ENCODE results near the gene KIFC1. TPM values are rescaled to one million over a fixed set of nuclear protein-coding genes. Genes with fewer than 3 reads are reported as not detected.

The KIFC1 gene
- total and polyA plus RNA-seq, 12 donors = 0.09 to 6.1 (median 0.35) TPM; not detected in 2

- ATAC-seq (peak; percentile 90 to 93 (median 91)), DNase-seq (peak; percentile 97 to 99)
- intact Hi-C loops (cut with DNase I) = loop anchor here in 5 of 10 donors (1.0 to 10.0 kb wide), 5 partner anchors 8 to 1745 kb away; partner anchors contain the start of genes KIFC1 (in 3 of the 5), TAPBP (in 2 of the 5), ZBTB22 (in 2 of the 5) and C6orf47 (in 1 of the 5)
- Histone ChIP-seq H3K9me3 (no peaks in the 10 kb centered on the region), H3K4me3 (peak overlapping the region; percentile 74 to 100 (median 99)), H3K27me3 (no peaks in the 10 kb centered on the region), H3K36me3 (peaks cover 0 to 33% (median 21%) of the 10 kb centered on the region in 9 donors), H3K4me1 (peaks cover 5 to 29% (median 19%) of the 10 kb centered on the region in 9 donors), H3K27ac (peak overlapping the region; percentile 93 to 100 (median 99))
- TF ChIP-seq, protein P1, sequence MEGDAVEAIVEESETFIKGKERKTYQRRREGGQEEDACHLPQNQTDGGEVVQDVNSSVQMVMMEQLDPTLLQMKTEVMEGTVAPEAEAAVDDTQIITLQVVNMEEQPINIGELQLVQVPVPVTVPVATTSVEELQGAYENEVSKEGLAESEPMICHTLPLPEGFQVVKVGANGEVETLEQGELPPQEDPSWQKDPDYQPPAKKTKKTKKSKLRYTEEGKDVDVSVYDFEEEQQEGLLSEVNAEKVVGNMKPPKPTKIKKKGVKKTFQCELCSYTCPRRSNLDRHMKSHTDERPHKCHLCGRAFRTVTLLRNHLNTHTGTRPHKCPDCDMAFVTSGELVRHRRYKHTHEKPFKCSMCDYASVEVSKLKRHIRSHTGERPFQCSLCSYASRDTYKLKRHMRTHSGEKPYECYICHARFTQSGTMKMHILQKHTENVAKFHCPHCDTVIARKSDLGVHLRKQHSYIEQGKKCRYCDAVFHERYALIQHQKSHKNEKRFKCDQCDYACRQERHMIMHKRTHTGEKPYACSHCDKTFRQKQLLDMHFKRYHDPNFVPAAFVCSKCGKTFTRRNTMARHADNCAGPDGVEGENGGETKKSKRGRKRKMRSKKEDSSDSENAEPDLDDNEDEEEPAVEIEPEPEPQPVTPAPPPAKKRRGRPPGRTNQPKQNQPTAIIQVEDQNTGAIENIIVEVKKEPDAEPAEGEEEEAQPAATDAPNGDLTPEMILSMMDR (IDR thresholded peaks at IDR 0.05) = no peak
- 0% methylated on average over 54 to 64 of the region's 65 CpGs for WGBS, 2 donors
Observed at GRCh38 chr6:33410050-33410710, 18.6 kb downstream of the KIFC1 start.

- 0% methylated on average over 45 to 63 of the region's 67 CpGs for WGBS, 2 donors
- peaks cover 6 to 35% (median 27%) of the 10 kb centered on the region in 9 donors for H3K4me1 ChIP-seq
- TF ChIP-seq, protein P1 (IDR thresholded peaks at IDR 0.05) = peak in 4 of 9 donors; percentile 13 to 47 (median 36)
- no peaks in the 10 kb centered on the region for H3K9me3 ChIP-seq
- peak; percentile 53 to 86 (median 78) for ATAC-seq
- H3K27me3 ChIP-seq = no peaks in the 10 kb centered on the region
- peaks cover 0 to 40% (median 21%) of the 10 kb centered on the region in 9 donors for H3K36me3 ChIP-seq
- peak; percentile 75 to 83 for DNase-seq
- H3K4me3 ChIP-seq = peak within 1 kb of the TSS; percentile 74 to 100 (median 99)
- peak within 1 kb of the TSS; percentile 93 to 100 (median 99) for H3K27ac ChIP-seq
- intact Hi-C loops (cut with DNase I) = loop anchor here in 5 of 10 donors (1.0 to 10.0 kb wide), 5 partner anchors 7 to 1746 kb away; partner anchors contain the start of genes KIFC1 (in 3 of the 5), TAPBP (in 2 of the 5), ZBTB22 (in 2 of the 5) and C6orf47 (in 1 of the 5)
Observed at GRCh38 chr6:33410711-33411631, 19.3 kb downstream of the KIFC1 start, which contains the start of gene PHF1. Gene PHF1, plus strand, starts transcription at chr6:33411014. Its CDS starts 1,250 bp downstream, at chr6:33412264.

GRCh38 chr6:33411632-33412005 lies 20.0 kb downstream of the KIFC1 start:
- Histone ChIP-seq H3K27ac (peak overlapping the region in 9 of 10 donors; percentile 93 to 100 (median 99)), H3K4me1 (peaks cover 7 to 42% (median 33%) of the 10 kb centered on the region in 9 donors), H3K9me3 (no peaks in the 10 kb centered on the region), H3K36me3 (peaks cover 0 to 46% (median 21%) of the 10 kb centered on the region in 9 donors), H3K27me3 (no peaks in the 10 kb centered on the region), H3K4me3 (peak overlapping the region; percentile 74 to 100 (median 99))
- 54 to 61% methylated on average over 6 of the region's 6 CpGs for WGBS, 2 donors
- intact Hi-C loops (cut with DNase I) = loop anchor here in 3 of 10 donors (2.0 to 10.0 kb wide), 3 partner anchors 21 to 1747 kb away; partner anchors contain the start of genes TAPBP (in 2 of the 3), ZBTB22 (in 2 of the 3), C6orf47 (in 1 of the 3) and CSNK2B (in 1 of the 3)
- DNase-seq (no peak), ATAC-seq (no peak)
- TF ChIP-seq, protein P1 (IDR thresholded peaks at IDR 0.05) = no peak
